ENCODE results near the gene TTC34.
"Not testable (repeated sequence)": the region's sequence is repeated elsewhere in the genome, so short reads cannot be mapped to it uniquely, and the experiment has no call there.

DNA sequence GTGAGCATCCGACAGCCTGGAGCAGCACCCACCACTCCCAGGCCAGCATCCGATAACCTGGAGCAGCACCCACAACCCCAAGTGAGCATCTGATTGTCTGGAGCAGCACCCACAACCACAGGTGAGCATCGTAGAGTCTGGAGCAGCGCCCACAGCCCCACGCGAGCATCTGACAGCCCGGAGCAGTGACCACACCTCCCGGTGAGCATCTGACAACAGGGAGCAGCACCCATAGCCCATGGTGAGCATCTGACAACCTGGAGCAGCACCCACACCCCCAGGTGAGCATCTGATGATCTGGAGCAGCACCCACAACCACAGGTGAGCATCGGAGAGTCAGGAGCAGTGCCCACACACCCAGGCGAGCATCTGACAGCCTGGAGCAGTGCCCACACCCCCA, 143.6 kb downstream of the TTC34 start:
- TF ChIP-seq TARDBP (IDR thresholded peaks at IDR 0.05); FOXA1 (IDR thresholded peaks at IDR 0.05); SP1 (IDR thresholded peaks at IDR 0.05); HDGF (IDR thresholded peaks at IDR 0.05; ENCODE audit: borderline replicate concordance); LEF1 (IDR thresholded peaks at IDR 0.05; ENCODE audit: borderline replicate concordance); L3MBTL2 (conservative IDR thresholded peaks at IDR 0.05); BHLHE40 (IDR thresholded peaks at IDR 0.05; ENCODE audit: borderline replicate concordance): not testable (repeated sequence)

Data from HEK293T (cell line).